SW480 (cell line): Measurements from ENCODE around the gene DNASE1L3.
"Not testable (repeated sequence)": the region's sequence is repeated elsewhere in the genome, so short reads cannot be mapped to it uniquely, and the experiment has no call there.

ENCODE experiments used
- DNase-seq: peaks from one replicate; pipeline ENCODE4 v3.0.0-alpha.2; 2016; ENCODE audit warnings: low spot score

The DNASE1L3 gene

GRCh38 chr3:58210761-58211460 lies at the start of gene DNASE1L3:
DNASE1L3 (minus strand) TSS chr3:58210972; CDS start chr3:58210906, 66 bp downstream.
- DNase-seq: no peak

DNA sequence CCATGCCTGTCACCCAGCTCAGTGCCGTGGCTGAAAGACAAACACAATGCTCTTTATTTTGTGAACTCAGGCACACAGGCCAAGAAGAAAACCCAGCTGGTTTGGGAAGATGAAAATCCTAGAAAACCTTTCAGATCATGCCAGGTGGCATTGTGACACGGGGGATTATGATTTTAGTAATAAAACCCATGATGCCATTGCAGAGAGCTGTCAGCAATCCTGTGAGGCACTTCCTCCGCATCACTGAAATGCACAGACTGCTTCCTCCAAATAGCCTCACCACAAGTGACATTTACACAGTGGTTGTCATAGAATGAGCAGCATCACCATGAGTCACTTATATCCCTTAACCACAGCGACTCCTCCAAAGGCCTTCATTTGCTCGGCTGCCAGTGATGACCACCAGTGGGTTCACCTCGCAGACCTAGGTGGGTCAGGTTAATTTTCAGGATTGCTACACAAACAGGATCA lies 49.5 kb upstream of the DNASE1L3 start:
- DNase-seq: peak; percentile 95

- no peak for DNase-seq
Measured at GRCh38 chr3:58258392-58259055, 47.8 kb upstream of the DNASE1L3 start.

- DNase-seq: peak; percentile 96
Measured at GRCh38 chr3:58256511-58256910, 45.7 kb upstream of the DNASE1L3 start.

DNA sequence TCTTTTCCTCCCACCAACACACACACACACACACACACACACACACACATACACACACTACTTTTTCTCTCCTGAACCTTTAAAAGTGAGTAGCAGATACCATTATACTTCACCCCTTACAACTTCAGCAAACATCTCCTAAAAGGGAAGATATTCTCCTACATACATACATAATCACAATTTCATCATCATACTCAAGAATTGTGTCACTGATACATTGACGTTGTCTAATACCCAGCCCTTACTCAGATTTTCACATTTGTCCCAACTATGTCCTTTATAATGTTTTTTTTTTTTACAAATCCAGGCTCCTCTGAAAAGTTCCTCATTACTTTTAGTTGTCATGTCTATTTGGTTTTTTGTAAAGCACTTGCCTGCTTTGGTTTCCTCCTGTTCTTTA lies 45.3 kb upstream of the DNASE1L3 start:
- peak; percentile 38 for DNase-seq

GRCh38 chr3:58254144-58254543 lies 43.4 kb upstream of the DNASE1L3 start:
- no peak for DNase-seq

- no peak for DNase-seq
Measured at GRCh38 chr3:58251631-58252035, 40.9 kb upstream of the DNASE1L3 start.

DNA sequence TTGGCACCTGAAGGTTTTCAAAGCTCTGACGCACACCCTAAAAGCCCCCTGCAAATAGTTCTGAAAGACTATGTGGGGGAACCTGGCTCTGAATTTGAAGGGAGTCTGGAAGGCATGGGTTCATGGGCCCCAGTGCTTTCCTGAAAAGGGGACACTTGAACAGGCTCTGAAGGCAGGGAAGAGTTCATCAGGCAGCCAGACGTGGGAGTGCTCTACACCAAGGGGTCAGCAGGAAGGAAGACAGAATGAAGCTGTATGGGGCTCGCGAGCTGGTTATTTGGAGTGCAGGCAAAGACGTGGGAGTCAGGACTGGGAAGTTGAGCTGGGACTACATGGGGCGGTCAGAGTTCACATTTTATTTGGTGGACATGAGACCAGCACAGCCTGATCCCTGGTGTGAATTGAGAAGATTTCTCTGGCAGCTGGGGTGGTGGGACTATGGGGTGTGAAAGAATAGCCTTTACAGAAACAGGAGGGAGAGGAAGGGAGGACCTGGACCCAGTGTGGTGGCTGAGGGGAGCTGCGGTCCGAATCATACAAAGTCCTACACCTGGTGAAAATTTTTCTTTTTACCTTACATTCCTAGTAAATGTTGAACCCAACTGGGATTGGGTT lies 39.4 kb upstream of the DNASE1L3 start:
- DNase-seq: no peak

GRCh38 chr3:58249358-58250092 lies 38.8 kb upstream of the DNASE1L3 start:
- DNase-seq: peak; percentile 67

- DNase-seq: no peak
Measured at GRCh38 chr3:58246148-58247047, 35.6 kb upstream of the DNASE1L3 start.

DNA sequence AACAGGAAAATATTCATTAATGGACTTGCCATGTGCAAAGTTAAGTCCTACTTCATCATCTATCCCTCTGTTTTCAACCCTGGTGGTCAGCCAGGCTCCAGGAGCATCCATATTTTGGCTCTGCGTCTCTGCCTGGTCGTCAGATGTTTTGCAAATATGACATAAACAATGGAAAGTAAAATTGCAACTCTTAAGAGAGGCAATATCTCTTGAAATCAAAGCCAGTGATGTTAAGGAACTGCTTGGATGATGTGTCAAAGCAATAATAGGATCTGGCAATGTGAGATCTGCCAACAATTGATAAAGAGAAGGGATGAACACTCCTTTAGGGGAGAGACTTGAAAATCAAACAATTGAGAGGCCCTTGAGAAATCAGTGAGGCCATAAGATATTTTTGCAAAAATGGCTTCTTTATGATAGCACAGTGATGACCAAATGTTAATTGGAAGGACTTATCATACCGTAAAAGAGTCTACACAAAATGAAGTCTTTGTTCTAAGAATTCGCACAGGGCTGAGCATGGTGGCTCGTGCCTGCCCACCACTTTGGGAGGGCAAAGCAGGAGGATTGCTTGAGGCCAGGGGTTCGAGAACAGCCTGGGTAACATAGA lies 33.3 kb upstream of the DNASE1L3 start:
- no peak for DNase-seq

GRCh38 chr3:58242860-58243259 lies 32.1 kb upstream of the DNASE1L3 start:
- DNase-seq: not testable (repeated sequence)

DNA sequence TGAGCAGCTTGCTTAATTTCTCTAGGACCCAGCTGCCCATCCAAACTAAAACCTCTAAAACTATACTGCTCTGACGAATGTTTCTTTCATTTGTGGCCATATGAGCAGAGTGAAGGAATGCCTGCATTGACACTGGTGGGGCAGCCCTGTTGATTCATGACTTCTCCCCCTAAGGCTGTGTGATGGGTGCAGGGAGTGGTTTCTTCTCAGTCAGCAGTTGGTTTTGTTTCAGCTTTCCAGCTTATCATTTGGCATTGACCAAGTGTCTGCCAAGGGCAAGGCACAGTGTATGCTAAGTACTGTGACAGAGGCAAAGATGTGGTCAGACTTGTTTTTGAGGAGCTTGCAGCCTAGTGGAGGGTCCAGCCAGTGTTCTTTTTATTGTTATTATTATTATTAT lies 31.6 kb upstream of the DNASE1L3 start:
- DNase-seq: no peak

DNA sequence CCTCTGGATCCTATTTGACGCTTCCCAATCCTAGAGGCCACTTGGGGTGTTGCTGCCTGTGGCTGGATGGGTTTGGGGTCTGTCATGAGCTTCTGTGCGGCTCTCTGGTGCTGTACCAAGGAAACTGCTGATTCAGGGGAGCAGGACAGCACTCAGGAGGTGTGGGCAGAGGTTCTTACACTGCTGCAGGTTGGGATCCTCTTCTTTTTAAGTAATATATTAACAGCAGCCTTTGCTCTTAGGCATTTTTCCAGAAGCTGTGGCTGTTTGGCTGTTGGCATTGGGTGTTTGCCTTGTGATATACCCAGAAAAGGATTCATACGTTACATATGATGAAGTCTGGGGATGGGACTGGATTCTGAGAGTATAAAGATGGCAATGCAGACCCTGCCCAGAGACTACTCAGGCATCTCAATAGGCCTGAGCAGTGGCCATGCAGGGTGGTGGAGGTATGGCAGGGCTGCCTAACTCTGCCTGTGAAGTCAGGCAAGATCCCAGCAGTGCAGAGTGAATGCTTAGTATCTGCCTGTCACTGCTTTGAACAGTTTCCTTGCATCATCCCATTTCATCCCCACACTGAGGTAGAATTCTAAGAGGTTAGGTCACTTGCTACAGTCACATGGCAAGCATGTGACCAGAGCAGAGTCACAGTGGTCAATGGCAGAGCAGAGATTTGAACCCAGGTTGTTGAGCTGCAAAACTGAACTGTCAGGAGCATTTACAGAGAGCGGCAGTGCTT lies 30.7 kb upstream of the DNASE1L3 start:
- no peak for DNase-seq

- DNase-seq: no peak
Measured at GRCh38 chr3:58238830-58239229, 28.1 kb upstream of the DNASE1L3 start.

- peak; percentile 62 for DNase-seq
Measured at GRCh38 chr3:58237941-58238681, 27.3 kb upstream of the DNASE1L3 start.

DNA sequence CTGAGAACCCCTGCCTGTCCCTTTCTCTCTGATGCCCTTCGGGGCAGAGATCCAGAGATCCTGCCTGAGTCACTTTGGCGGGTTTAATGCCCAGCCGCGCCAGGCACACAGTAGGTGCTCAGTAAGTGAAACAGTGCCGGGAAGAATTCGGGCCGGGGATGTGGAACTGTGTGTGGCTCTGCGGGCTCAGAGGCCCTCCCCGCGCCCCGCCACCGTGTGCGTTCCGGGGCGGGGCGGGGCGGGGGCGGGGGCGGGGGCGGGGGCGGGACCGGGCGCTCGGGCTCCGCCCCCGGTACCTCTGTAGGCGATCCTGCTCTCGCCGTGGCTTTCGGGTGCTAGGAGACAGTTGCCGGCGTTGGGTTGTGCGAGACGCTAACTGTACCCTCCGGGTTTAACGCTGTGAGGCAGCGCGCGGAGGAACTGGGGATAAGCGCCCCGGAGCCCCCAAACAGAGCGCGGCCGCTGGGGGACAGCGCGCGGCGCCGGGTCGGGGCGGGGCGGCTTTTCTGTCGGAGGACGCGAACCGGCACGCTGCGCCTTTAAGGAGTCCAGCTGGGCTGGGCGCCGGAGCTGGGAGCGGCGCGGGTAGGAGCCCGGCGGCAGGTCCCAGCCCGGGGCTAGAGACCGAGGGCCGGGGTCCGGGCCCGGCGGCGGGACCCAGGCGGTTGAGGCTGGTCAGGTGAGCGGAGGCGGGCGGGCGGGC lies 26.6 kb upstream of the DNASE1L3 start, which contains the start of gene ABHD6:
Gene ABHD6, plus strand, starts transcription at position 555 of the 703 bp plus-strand sequence. CDS start 18,795 bp downstream, outside the sequence.
- DNase-seq: peak; percentile 74

- DNase-seq: no peak
Measured at GRCh38 chr3:58236527-58237237, 25.9 kb upstream of the DNASE1L3 start.
